ENCODE measurements around the gene ADAMTSL5.
"Not testable (repeated sequence)": the region's sequence is repeated elsewhere in the genome, so short reads cannot be mapped to it uniquely, and the experiment has no call there.

Gene ADAMTSL5

DNA sequence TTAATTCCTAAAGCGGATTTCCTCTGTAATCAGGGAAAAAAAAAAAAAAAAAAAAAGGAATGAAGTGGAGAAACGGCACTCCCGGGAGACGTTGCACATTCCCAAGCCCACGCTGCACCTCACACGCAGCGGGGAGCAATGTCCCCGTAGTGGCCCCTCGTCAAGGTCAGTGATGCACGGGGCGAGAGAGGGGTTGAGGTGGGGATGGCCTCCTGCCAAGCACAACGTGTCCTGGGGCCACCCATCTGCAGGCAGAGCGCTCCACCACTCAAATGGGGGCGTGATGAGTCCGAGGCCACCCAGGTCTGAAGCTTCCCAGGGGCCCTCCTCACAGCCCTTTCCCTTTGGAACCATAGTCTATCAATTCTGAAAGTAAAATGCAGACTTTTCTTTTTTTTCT, 26.2 kb upstream of the ADAMTSL5 start:
- DNase-seq: no peak
- TF ChIP-seq GATA1 (IDR thresholded peaks at IDR 0.05; ENCODE audit: low read depth, low read length): no peak
- no peak for TF ChIP-seq POLR2A (IDR thresholded peaks at IDR 0.05; ENCODE audit: low read length)

DNA sequence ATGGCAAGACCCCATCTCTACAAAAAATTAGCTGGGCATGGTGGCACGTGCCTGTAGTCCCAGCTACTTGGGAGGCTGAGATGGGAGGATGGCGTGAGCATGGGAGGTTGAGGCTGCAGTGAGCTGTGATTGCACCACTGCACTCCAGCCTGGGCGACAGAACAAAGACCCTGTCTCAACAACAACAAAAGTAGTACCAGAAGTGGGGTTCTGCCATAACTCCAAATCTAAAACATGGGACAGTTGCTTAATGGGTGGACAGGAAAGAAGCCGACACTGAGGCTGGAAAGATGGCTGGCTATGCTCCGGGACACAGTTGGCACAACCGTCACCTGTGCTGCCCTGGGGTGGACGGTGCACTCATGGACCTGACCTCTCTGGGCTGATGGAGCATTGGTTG, 22.9 kb upstream of the ADAMTSL5 start:
- DNase-seq: not testable (repeated sequence)

DNA sequence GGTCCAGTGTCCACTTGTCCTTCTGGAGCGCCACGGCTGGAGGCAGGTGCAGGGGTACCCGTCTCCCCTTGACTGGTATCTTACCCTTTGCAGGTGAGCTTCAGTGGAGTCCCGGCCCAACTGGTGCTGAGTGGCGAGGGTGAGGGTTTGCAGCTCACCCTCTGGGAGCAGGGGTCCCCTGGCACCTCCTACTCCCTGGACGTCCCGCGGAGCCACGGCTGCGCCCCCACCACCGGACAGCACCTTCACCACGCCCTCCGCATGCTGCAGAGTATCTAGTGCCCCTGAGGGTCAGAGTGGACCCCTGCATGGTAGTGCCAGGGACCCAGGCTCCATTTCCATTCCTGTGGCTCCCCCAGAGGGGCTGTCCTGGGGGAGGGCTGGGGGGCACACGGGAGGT, 22.2 kb upstream of the ADAMTSL5 start:
- no peak for DNase-seq
- no peak for TF ChIP-seq POLR2A (IDR thresholded peaks at IDR 0.05; ENCODE audit: low read length)
- no peak for TF ChIP-seq GATA1 (IDR thresholded peaks at IDR 0.05; ENCODE audit: low read depth, low read length)

DNA sequence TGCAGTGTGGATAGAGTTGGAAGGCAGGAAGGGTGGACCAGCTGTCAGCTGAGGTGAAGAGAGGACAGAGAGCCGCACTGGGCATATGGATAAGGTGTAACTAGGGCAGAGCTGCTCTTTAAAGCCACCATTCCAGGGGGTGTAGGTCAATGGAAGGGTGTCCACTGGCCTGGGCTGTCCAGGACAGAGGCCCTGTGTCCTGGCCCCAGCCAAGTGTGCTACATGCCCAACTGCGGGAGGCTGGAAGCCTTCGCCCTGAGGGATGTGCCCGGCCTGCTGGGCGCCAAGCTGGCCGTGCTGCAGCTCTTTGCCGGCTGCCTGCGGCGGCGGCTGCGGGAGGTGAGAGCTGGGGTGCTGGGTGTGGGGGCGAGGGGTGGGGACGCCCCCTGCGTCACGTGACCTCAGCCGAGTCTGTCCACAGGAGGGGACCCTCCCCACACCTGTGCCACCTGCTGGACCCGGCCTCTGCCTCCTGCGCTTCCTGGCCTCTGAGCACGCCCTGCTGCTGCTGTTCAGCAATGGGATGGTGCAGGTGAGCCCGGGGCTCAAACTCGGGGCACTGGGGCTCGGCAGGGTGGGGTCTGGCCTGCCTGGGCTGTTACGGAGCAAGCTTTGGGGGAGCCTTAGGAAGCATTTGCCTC, 20.8 kb upstream of the ADAMTSL5 start:
- no peak for TF ChIP-seq POLR2A (IDR thresholded peaks at IDR 0.05; ENCODE audit: low read length)
- TF ChIP-seq GATA1 (IDR thresholded peaks at IDR 0.05; ENCODE audit: low read depth, low read length): no peak
- no peak for DNase-seq

DNA sequence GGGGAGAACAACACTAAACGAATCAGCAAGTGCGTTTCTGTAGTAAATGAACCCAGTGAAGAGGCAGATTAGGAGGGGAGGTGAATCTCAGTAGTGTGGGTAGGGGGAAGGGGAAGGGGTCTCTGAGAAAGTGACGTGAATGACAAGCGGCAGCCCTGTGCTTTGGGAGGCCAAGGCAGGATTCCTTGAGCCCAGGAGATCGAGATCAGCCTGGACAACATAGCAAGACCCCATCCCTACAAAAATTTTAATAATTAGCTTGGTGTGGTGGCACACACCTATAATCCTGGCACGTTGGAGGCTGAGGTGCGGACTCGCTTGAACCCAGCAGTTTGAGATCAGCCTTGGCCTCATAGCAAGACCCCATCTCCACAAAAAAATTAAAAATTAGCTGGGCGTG, 19.2 kb upstream of the ADAMTSL5 start:
- no peak for DNase-seq
- no peak for TF ChIP-seq POLR2A (IDR thresholded peaks at IDR 0.05; ENCODE audit: low read length)
- TF ChIP-seq GATA1 (IDR thresholded peaks at IDR 0.05; ENCODE audit: low read depth, low read length): no peak

DNA sequence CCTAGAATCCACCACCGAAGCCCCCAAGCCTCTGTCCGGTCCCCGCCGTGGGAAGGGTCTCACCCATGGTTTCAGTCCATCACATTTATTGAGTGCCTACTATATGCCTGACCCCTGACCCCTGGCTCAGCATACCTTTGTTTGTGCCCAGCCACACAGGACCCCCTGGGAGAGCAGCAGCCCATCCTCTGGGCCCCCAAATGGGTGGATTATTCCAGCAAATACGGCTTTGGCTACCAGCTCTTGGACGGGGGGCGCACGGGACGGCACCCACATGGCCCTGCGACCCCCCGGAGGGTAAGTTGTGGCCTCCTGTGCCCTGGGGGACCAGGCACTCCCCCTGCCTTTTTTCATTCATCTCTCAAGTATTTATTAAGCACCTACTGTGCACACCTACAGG, 18.8 kb upstream of the ADAMTSL5 start:
- DNase-seq: no peak
- no peak for TF ChIP-seq POLR2A (IDR thresholded peaks at IDR 0.05; ENCODE audit: low read length)
- TF ChIP-seq GATA1 (IDR thresholded peaks at IDR 0.05; ENCODE audit: low read depth, low read length): no peak

DNA sequence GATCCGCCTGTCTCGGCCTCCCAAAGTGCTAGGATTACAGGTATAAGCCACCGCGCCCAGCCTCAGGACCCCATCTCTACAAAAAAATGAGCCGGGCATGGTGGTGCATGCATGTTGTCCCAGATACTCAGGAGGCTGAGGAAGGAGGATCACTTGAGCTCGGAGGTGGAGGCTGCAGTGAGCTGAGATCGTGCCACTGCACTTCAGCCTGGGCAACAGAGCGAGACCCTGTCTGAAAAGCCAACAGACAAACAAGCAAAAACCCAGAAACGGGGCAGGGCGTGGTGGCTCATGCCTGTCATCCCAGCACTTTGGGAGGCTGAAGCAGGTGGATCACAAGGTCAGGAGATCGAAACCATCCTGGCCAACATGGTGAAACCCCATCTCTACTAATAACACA, 18.0 kb upstream of the ADAMTSL5 start:
- DNase-seq: not testable (repeated sequence)

DNA sequence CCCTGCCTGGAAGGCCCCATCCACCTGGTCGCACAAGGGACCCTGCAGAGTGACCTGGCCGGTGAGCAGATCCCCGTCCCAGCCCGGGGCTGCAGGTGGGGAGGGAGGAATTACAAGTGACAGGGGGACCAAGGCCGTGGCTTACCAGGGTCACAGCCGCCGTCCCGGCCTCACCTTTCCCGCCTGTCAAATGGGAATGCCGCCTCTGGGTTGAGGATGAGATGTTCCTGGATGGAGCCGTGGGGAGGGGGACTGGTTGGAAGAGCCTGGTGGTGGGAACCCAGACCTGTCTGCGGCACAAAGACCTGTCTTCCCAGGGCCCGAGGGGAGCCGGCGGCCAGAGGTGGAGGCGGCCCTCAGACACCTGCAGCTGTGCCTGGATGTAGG, 16.6 kb upstream of the ADAMTSL5 start:
- no peak for DNase-seq
- TF ChIP-seq GATA1 (IDR thresholded peaks at IDR 0.05; ENCODE audit: low read depth, low read length) (no peak), POLR2A (IDR thresholded peaks at IDR 0.05; ENCODE audit: low read length) (no peak)

DNA sequence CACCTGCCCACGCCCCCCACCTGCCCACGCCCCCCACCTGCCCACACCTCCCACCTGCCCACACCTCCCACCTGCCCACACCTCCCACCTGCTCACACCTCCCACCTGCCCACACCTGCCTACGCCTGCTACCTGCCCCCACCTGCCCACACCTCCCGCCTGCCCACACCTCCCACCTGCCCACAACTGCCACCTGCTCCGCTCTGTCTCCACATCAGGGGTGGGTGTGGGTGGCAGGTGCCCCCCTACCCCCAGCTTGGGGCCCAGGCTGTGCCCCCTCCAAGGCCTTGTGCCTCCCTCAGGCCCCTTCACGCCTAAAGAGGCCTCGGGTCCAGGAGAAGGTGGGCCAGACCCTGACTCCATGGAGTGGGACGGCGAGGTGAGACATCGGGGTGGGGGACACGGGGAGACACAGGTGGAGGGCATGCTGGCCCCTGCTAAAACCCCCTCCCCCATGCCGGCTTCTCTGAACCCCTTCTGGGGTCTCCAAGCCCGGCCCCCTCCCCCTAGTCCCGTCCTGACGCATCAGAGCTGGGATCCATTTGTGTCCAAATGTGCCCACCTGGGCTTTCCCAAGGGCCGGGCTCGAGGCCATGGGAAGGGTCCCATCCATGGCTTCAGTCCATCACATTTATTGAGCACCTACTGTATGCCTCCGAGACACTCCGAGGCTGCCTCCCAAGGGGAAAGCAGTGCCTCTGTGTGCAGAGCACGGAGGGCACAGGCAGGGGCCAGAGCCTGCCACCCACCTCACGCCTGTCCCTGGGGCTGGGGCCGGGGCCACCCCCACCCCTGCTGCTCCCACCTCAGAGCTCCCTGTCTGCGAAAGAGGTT, 16.0 kb upstream of the ADAMTSL5 start:
- no peak for TF ChIP-seq POLR2A (IDR thresholded peaks at IDR 0.05; ENCODE audit: low read length)
- no peak for TF ChIP-seq GATA1 (IDR thresholded peaks at IDR 0.05; ENCODE audit: low read depth, low read length)

DNA sequence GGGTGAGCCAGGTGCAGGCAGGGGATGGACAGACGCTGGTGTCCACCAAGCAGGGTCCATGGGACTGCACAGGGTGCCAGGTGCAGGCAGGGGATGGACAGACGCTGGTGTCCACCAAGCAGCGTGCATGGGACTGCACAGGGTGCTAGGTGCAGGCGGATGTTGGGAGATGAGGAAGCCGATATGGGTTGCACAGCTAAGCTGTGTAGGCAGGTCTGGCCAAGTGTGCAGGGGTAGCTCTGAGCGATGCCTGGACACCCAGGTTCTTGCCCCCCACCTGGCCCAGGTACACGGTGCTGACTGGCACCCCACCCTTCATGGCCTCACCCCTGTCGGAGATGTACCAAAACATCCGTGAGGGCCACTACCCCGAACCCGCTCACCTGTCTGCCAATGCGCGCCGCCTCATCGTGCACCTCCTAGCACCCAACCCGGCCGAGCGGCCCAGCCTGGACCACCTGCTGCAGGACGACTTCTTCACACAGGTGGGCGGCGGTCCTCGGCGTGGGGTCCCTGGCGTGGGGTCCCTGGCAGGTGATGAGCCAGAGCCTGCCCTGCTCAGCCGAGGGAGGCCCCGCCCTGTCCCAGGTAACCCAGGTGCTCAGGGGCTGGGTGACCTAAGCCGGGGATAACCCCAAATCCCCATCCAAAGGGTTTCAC, 15.0 kb upstream of the ADAMTSL5 start:
- DNase-seq: no peak
- TF ChIP-seq GATA1 (IDR thresholded peaks at IDR 0.05; ENCODE audit: low read depth, low read length): no peak
- no peak for TF ChIP-seq POLR2A (IDR thresholded peaks at IDR 0.05; ENCODE audit: low read length)

More for the DNA sequence above, 16.0 kb upstream of the ADAMTSL5 start:
- DNase-seq: no peak

DNA sequence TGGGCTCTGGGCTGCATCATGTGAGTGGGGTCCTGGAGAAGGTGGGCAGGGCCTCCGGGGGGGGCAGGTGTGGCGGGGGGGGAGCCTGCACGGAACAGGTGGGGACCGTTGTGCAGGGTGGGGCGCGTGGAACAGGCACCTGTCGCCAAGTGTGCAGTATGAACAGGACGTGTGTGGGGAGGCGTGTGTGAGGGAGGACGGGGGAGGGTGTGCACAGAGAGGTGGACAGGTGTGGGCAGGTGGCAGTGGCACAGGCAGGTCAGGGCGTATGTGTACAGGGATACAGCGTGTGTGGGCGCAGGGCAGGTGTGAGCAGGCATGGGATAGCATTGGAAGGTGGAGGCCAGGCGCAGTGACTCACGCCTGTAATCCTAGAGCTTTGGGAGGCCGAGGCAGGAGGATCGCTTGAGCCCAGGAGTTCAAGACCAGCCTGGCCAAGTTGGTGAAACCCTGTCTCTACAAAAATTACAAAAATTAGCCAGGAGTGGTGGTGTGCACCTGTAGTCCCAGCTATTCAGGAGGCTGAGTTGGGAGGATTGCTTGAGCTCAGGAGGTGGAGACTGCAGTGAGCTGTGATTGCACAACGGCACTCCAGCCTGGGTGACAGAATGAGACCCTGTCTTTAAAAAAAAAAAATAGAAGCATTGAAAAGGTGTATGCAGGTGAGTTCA, 14.3 kb upstream of the ADAMTSL5 start:
- no peak for DNase-seq
- no peak for TF ChIP-seq POLR2A (IDR thresholded peaks at IDR 0.05; ENCODE audit: low read length)
- no peak for TF ChIP-seq GATA1 (IDR thresholded peaks at IDR 0.05; ENCODE audit: low read depth, low read length)

DNA sequence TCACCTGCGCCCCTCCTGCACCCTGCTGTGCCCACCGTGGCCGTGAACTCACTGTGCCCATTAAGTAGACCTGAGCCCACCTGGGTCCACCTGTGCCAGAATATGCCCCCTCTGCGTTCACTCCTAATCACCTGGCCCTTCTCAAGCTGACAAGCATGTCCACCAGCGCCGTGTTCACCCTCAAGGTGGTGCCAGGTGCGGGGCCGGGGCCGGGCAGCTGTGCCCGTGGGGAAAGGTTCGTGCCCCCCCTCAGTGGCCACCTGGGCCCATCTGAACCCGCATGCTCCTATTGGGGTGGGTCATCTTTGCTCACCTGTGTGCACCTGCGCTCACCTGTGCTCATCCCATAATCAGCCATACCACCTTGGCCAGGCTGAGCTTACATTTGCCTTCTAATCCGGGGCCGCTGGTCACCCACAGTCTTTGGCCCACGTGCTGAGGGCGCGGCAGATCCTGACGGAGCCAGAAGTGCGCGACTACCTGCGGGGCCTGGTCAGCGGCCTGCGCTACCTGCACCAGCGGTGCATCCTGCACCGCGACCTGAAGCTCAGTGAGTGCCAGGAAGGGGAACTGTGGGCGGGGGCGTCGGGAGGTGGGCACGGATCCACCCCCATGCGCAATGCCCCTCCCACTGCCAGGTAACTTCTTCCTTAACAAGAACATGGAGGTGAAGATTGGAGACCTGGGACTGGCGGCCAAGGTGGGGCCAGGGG, 13.4 kb upstream of the ADAMTSL5 start:
- TF ChIP-seq POLR2A (IDR thresholded peaks at IDR 0.05; ENCODE audit: low read length) (no peak), GATA1 (IDR thresholded peaks at IDR 0.05; ENCODE audit: low read depth, low read length) (no peak)
- DNase-seq: no peak

DNA sequence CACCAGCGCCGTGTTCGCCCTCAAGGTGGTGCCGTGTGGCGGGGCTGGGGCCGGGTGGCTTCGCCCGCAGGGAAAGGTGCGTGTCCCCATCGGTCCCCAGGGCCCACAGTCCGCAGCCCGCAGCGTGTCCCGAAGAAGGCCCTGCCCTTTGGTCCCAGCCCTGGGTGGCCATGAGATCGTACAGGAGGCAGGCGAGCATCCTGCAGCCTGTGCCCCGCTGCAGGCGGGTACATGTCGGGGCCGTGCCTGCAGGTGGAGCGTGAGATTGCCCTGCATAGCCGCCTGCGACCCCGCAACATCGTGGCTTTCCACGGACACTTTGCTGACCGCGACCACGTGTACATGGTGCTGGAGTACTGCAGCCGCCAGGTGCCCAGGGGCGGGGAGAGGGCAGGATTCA, 12.5 kb upstream of the ADAMTSL5 start:
- no peak for DNase-seq
- no peak for TF ChIP-seq GATA1 (IDR thresholded peaks at IDR 0.05; ENCODE audit: low read depth, low read length)
- TF ChIP-seq POLR2A (IDR thresholded peaks at IDR 0.05; ENCODE audit: low read length): no peak

DNA sequence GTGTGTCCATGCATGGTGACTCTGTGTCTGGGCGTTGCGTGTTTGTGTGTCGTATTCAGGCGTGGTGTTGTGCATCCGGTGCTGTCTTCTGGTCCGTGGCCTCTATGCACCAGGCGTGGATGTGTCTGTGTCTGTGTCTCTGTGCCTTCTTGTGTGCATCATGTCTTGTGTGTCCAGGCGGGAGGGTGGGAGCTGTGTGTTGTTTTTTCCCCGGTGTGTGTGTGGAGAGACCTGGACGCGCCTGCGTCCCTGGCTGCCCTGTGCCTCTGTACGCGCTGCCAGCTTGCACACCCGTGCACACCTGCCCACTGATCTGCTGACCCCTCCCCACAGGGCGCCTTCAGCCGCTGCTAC, 12.1 kb upstream of the ADAMTSL5 start:
- TF ChIP-seq POLR2A (IDR thresholded peaks at IDR 0.05; ENCODE audit: low read length) (no peak), GATA1 (IDR thresholded peaks at IDR 0.05; ENCODE audit: low read depth, low read length) (no peak)
- DNase-seq: no peak
